ENCODE data around the gene OSBP2. TPM values are rescaled to one million over a fixed set of nuclear protein-coding genes. Genes with fewer than 3 reads are reported as not detected.

The OSBP2 gene
- total and polyA plus RNA-seq, 2 experiments from 2014 or later: 2.1 to 2.9 TPM

DNA sequence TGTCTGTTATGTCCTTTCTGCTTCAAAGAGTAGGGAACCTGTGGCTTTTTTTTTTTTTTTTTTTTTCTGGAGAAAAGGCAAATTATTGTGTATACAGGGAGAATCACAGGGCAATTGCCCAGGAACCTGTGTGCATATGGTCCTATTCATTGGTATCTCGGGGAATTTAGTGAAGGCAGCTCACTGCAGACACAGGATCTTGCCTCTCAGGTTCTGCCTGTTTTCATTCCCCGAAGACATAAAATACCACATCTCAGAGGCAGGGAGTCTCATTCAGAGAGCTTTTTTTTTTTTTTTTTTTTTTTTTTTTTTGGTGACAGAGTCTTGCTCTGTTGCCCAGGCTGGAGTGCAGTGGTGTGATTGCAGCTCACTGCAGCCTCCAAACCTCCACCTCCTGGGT is 88.3 kb downstream of the OSBP2 start:
- H3K27me3 Mint-ChIP-seq (ENCODE audit: insufficient read depth, low read depth, poor library complexity): peaks cover 3% of the 10 kb centered on the region

DNA sequence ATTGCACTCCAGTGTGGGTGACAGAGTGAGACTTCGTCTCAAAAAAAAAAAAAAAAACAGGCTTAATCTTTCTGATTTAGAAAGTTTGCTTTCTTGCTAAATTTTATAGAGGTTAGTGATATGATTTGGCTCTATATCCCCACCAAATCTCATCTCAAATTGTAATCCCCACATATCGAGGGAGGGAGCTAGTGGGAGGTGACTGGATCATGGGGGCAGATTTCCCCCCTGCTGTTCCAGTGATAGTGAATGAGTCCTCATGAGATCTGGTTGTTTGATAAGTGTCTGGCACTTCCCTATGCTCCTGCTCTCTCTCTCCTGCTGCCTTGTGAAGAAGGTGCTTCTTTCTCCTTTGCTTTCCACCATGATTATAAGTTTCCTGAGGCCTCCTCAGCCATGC is 90.9 kb downstream of the OSBP2 start:
- no peak overlapping the region for H3K4me3 Mint-ChIP-seq
- Histone ChIP-seq H3K36me3 (ENCODE audit: insufficient read depth) (no peaks in the 10 kb centered on the region), H3K27ac (ENCODE audit: low read depth) (no peak overlapping the region), H3K4me3 (no peak overlapping the region), H3K79me2 (replicated peaks; ENCODE audit: insufficient read depth) (no peaks in the 10 kb centered on the region), H3K9me2 (ENCODE audit: insufficient read depth) (0 out of 2 replicates have a peak, but pooled peaks cover 3% of the 10 kb centered on the region), H2AFZ (no peak overlapping the region), H3K4me2 (no peak overlapping the region), H3K27me3 (ENCODE audit: insufficient read depth) (no peaks in the 10 kb centered on the region), H3K4me1 (ENCODE audit: insufficient read depth) (no peaks in the 10 kb centered on the region), H3F3A (replicated peaks; ENCODE audit: low read depth) (no peaks in the 10 kb centered on the region), H4K20me1 (replicated peaks; ENCODE audit: insufficient read depth) (no peaks in the 10 kb centered on the region)
- H3K4me1 Mint-ChIP-seq: no peaks in the 10 kb centered on the region
- H3K36me3 Mint-ChIP-seq (ENCODE audit: low read depth): no peaks in the 10 kb centered on the region
- H3K27ac Mint-ChIP-seq: no peak overlapping the region
- ATAC-seq (no peak), DNase-seq (ENCODE audit: low spot score) (no peak)
- H3K9me3 Mint-ChIP-seq: no peaks in the 10 kb centered on the region
- H3K27me3 Mint-ChIP-seq (ENCODE audit: insufficient read depth, low read depth, poor library complexity): peaks cover 6% of the 10 kb centered on the region
- TF ChIP-seq ZNF462 (CRISPR knock-in tag; IDR thresholded peaks at IDR 0.05) (no peak), EZH2phosphoT487 (IDR thresholded peaks at IDR 0.05; ENCODE audit: unreplicated experiment) (no peak), CTCF (conservative IDR thresholded peaks at IDR 0.05; ENCODE audit: low read depth in 2 of 2) (no peak), ZNF331 (CRISPR knock-in tag; IDR thresholded peaks at IDR 0.05; ENCODE audit: low read depth) (no peak)

More for the DNA sequence above, 88.3 kb downstream of the OSBP2 start:
- H3K27me3 ChIP-seq (ENCODE audit: insufficient read depth): no peaks in the 10 kb centered on the region
- DNase-seq (ENCODE audit: low spot score) (no peak), ATAC-seq (no peak)
- H3K79me2 ChIP-seq (replicated peaks; ENCODE audit: insufficient read depth): no peaks in the 10 kb centered on the region
- H3K4me3 Mint-ChIP-seq: no peak overlapping the region
- H3K9me3 Mint-ChIP-seq: no peaks in the 10 kb centered on the region
- no peak overlapping the region for H2AFZ ChIP-seq
- H3K4me1 Mint-ChIP-seq: peaks cover 4% of the 10 kb centered on the region; the same call in 2 of the 3 replicates
- TF ChIP-seq ZNF114 (CRISPR knock-in tag; IDR thresholded peaks at IDR 0.05) (no peak), ZNF331 (CRISPR knock-in tag; IDR thresholded peaks at IDR 0.05; ENCODE audit: low read depth) (no peak), JUNB (IDR thresholded peaks at IDR 0.05; ENCODE audit: unreplicated experiment) (no peak), CTCF (conservative IDR thresholded peaks at IDR 0.05; ENCODE audit: low read depth in 2 of 2) (no peak), EZH2 (IDR thresholded peaks at IDR 0.05; ENCODE audit: low read depth, unreplicated experiment) (no peak)
- TF ChIP-seq, protein P1, sequence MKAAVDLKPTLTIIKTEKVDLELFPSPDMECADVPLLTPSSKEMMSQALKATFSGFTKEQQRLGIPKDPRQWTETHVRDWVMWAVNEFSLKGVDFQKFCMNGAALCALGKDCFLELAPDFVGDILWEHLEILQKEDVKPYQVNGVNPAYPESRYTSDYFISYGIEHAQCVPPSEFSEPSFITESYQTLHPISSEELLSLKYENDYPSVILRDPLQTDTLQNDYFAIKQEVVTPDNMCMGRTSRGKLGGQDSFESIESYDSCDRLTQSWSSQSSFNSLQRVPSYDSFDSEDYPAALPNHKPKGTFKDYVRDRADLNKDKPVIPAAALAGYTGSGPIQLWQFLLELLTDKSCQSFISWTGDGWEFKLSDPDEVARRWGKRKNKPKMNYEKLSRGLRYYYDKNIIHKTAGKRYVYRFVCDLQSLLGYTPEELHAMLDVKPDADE (IDR thresholded peaks at IDR 0.05): no peak
- H3K27ac ChIP-seq (ENCODE audit: low read depth): no peak overlapping the region
- no peak overlapping the region for H3K27ac Mint-ChIP-seq
- H3K36me3 ChIP-seq (ENCODE audit: insufficient read depth): no peaks in the 10 kb centered on the region
- no peaks in the 10 kb centered on the region for H3F3A ChIP-seq (replicated peaks; ENCODE audit: low read depth)
- H3K9me2 ChIP-seq (ENCODE audit: insufficient read depth): 0 out of 2 replicates have a peak, but pooled peaks cover 2% of the 10 kb centered on the region
- no peaks in the 10 kb centered on the region for H3K36me3 Mint-ChIP-seq (ENCODE audit: low read depth)
- no peak overlapping the region for H3K4me2 ChIP-seq
- no peaks in the 10 kb centered on the region for H3K4me1 ChIP-seq (ENCODE audit: insufficient read depth)
- no peak overlapping the region for H3K4me3 ChIP-seq
- H4K20me1 ChIP-seq (replicated peaks; ENCODE audit: insufficient read depth): no peaks in the 10 kb centered on the region
